Epithelial cell of prostate (primary cell): Measurements from ENCODE around the gene CLMN.

Source experiments
- DNase-seq: peaks from one replicate; pipeline ENCODE4 v3.0.0-alpha.2; 2011; ENCODE audit warnings: low read depth, low spot score
- H3K27ac ChIP-seq: fragments of 450-650 bp; 2 replicates; pipeline ENCODE4 v1.5.1; 2017; ENCODE audit warnings: mild to moderate bottlenecking

The CLMN gene

GRCh38 chr14:95323917-95324316 lies 4.2 kb upstream of the CLMN start:
- H3K27ac ChIP-seq, result peak overlapping the region; percentile 67
- no peak for DNase-seq

GRCh38 chr14:95323361-95323760 lies 3.7 kb upstream of the CLMN start:
- no peak for DNase-seq
- H3K27ac ChIP-seq, result peak overlapping the region; percentile 67

DNA sequence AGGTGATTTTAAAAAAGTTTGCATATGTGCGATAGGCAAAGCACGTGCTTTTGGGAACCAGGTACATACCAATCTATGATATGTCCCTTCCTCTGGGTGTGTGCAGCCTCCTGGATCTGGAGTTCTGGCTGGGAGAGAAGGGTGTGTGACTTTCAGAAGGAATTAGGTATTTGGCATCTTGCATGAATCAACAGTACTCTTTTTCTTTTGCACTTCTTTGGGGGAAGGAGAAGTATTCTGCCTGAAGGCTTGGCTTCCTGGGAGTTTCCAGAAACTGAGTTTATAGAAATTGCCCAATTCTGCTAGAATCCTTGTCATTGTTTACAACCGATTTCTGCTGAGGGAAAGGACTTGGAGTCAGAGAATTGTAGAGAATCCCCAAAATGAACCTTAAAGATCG lies 2.9 kb upstream of the CLMN start:
- DNase-seq, result no peak
- peak overlapping the region; percentile 67 for H3K27ac ChIP-seq

- DNase-seq, result no peak
- H3K27ac ChIP-seq, result peak overlapping the region; percentile 67
Measured at GRCh38 chr14:95321693-95322455, 2.2 kb upstream of the CLMN start.

DNA sequence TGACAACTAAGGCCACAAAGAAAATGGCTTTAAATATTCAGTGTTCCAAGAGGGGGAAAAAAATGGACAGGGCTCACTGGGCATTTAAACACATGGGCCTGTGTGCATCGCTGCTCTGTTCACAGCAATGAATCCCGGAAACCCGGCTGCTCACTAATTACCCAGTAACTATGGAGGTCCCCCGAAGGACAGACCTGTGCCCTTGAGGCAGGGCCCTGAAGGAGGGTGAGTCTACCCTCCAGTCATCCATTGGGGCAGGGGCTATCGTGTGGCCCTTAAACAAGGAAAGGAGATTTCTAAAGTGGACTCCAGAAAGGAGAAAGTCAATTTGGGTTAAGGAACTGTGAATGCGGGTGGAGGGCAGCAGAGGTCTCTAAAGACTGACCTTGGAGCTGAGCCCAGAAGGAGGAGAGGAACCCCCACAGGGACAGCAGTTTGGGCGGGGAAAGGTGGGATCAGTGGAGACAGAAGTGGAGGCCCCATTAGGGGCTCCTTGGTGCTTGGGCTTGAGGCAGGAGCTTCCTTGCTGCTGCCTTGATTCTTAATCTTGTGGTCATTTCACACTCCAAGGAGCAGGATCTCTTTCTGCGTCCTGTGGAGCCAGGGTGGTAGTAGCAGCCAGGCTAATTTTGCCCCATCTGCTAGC lies 1.4 kb upstream of the CLMN start:
- DNase-seq, result no peak
- no peak overlapping the region for H3K27ac ChIP-seq

- no peak for DNase-seq
- H3K27ac ChIP-seq, result no peak overlapping the region
Measured at GRCh38 chr14:95320078-95320895, 579 bp upstream of the CLMN start.

DNA sequence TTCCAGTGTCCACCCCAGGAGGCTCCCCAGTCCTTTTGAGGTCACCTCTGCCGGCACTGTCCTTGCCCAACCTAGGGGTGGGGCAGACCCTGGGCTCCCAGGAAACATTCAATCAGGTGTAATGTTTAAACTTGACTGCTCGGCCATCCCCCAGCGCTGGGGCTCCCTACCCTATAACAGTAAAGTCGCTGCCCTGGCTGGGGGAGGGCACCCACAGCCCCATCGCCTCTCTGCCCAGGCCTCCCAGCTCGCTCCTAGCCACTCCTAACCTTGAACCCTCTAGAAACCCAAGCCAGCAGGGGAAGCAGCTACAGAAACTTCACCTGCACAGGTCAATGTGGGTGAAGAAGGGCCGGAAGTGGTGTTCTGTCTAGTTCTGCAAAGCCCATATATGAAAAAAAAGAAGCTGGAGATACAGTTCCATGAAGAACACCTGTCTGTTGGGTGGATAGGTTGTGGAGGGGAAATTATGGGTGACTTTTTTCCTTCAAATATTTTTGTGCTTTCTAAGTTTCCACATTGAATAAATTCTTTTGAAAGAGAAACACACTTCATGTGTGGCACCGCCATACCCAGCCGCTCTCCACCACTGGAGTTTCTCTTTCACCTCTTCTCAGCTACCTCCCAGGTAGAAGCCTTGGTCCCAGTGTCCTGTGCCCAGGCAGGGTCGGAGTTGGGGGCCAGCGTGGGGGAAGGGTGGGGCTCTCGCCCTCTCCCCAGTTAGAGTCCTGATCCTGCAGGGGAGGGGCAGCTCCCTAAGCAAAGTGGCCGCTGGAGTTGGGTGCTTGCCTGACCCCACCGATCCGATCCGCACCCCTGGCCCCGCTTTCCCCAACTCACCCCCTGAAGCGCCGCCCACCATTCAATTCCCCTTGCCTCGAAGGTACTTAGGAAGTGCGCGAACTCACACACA lies 1.1 kb downstream of the CLMN start:
- no peak for DNase-seq
- H3K27ac ChIP-seq, result peak overlapping the region; percentile 13

GRCh38 chr14:95317817-95318343 lies 1.8 kb downstream of the CLMN start:
- no peak for DNase-seq
- H3K27ac ChIP-seq, result no peak overlapping the region

DNA sequence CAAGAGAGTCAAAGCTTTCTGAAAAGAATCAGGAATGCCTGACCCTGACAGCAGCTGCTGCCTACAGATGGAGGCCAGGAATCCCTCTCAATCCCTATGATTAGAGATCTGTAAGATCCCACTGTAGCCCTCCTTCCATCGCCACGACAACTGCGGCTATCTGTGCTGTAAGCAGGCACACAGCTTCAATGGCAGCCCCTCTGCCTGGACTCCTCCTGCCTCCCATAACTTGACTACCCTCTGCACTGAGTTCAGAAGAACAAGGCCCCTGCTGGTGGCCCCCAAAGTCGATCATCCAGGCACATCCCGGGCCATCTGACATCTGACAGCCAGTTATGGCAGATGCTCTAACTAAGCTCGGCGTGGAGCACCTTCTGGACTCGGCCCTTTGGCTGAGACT lies 2.9 kb downstream of the CLMN start:
- no peak for DNase-seq
- no peak overlapping the region for H3K27ac ChIP-seq

- no peak for DNase-seq
- H3K27ac ChIP-seq, result no peak overlapping the region
Measured at GRCh38 chr14:95315579-95315978, 4.1 kb downstream of the CLMN start.

- DNase-seq, result no peak
- no peak overlapping the region for H3K27ac ChIP-seq
Measured at GRCh38 chr14:95315156-95315555, 4.6 kb downstream of the CLMN start.

DNA sequence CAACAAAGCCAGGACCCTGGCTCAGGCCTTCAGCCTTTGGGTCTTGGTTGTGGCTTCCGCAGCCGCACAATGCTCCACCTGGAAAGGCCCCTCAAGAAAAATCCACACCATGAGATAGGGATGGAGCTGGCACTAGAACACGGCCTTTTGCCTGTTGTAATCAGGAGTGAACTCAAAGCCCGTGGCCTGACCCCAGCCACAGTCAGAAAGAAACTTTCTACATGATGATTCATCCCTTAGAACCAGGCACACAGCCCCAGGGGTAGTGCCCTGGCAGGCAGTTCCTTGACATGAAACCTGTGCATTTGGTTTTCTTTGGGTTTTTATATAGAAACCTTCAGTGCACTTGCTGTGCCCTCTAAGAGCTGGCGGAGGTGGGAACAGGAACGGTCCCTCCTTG lies 5.1 kb downstream of the CLMN start:
- peak overlapping the region; percentile 16 for H3K27ac ChIP-seq
- no peak for DNase-seq

- no peak overlapping the region for H3K27ac ChIP-seq
- no peak for DNase-seq
Measured at GRCh38 chr14:95313707-95314106, 6.0 kb downstream of the CLMN start.

GRCh38 chr14:95313190-95313589 lies 6.5 kb downstream of the CLMN start:
- no peak overlapping the region for H3K27ac ChIP-seq
- no peak for DNase-seq

GRCh38 chr14:95312311-95312710 lies 7.4 kb downstream of the CLMN start:
- H3K27ac ChIP-seq, result no peak overlapping the region
- DNase-seq, result no peak

DNA sequence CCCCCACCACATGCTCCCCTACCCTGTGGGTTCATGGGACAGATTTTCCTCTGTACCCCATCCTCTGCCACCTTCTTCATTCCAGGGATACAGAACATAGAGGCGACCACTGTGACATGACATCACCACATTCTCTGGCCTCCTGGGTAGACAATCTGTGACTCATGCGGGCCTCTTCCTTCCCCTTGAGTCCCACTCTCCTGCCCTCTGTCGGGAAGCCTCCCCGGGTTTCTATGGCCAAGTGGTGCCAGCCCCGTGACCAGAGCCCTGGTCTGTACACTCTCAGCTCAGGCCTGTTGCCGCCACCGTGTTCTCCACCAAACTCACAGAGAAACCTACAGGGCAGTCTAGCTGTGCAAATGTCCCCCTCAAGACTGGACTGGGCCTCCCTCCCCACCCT lies 8.0 kb downstream of the CLMN start:
- no peak for DNase-seq
- H3K27ac ChIP-seq, result no peak overlapping the region

DNA sequence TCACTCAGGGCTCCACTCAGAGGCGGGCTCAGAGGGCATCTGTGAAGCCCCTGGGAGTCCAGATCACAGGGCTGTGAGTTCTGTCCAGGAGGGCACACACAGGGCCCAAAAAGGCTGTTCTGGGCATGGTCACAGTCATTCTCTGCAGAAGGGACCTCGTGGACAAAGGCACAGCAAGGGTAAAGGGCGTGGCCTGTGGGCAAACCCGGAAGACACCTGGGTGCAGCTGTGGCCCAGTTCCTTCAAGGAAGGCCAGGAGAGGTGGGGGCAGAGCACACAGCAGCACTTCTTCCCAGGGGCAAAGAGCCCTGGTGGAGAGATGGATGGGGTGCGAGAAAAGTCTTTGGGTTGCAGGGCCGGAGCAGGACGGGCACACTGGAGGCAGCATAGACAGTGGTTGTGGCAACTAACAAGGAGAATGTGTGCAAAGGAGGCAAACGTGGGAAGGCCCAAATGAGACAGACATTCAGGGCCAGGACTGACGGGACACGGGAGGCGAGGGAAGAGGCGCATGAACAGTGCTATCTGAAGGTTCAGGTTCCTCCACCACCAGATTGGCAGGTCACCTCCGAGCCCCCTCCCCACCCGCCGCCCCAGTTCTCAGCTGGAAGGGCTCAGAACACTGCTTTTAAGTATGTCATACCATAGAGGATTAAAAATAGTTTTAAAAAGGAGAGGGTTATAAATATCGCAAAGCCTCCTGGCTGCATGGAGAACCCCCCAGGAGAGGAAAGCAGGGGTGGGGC lies 8.9 kb downstream of the CLMN start:
- H3K27ac ChIP-seq, result no peak overlapping the region

GRCh38 chr14:95309261-95310051 lies 10.3 kb downstream of the CLMN start:
- DNase-seq, result no peak
- H3K27ac ChIP-seq, result no peak overlapping the region

More for the DNA sequence above, 8.9 kb downstream of the CLMN start:
- DNase-seq, result no peak
